ENCODE data around the gene TMEM131. TPM values are rescaled to one million over a fixed set of nuclear protein-coding genes. Genes with fewer than 3 reads are reported as not detected.
"Not testable (repeated sequence)": the region's sequence is repeated elsewhere in the genome, so short reads cannot be mapped to it uniquely, and the experiment has no call there.

TMEM131 gene
- total RNA-seq, 1 donor from 2014 or later, result 31.4 TPM

- H3K27ac Mint-ChIP-seq (ENCODE audit: unreplicated experiment), result no peak overlapping the region
- H3K4me1 Mint-ChIP-seq (ENCODE audit: low read depth), result peaks cover 5% of the 10 kb centered on the region
- DNase-seq (ENCODE audit: low spot score), result peak; percentile 75
- no peaks in the 10 kb centered on the region for H3K36me3 Mint-ChIP-seq (ENCODE audit: low read depth)
- H3K27me3 Mint-ChIP-seq (ENCODE audit: low read depth), result peaks cover 12% of the 10 kb centered on the region
- TF ChIP-seq CTCF (IDR thresholded peaks at IDR 0.05), result no peak
- no peaks in the 10 kb centered on the region for H3K9me3 Mint-ChIP-seq (ENCODE audit: low read depth)
- no peak overlapping the region for H3K4me3 Mint-ChIP-seq (ENCODE audit: unreplicated experiment)
Measured at GRCh38 chr2:97712693-97713295, 283.0 kb downstream of the TMEM131 start.

- H3K4me3 Mint-ChIP-seq (ENCODE audit: unreplicated experiment); H3K27me3 Mint-ChIP-seq (ENCODE audit: low read depth); H3K36me3 Mint-ChIP-seq (ENCODE audit: low read depth); H3K4me1 Mint-ChIP-seq (ENCODE audit: low read depth); DNase-seq (ENCODE audit: low spot score); H3K9me3 Mint-ChIP-seq (ENCODE audit: low read depth); H3K27ac Mint-ChIP-seq (ENCODE audit: unreplicated experiment): not testable (repeated sequence)
Measured at GRCh38 chr2:97712175-97712574, 283.6 kb downstream of the TMEM131 start.

- Mint-ChIP-seq H3K27me3 (ENCODE audit: low read depth) (peaks cover 5% of the 10 kb centered on the region), H3K27ac (ENCODE audit: unreplicated experiment) (no peak overlapping the region), H3K4me3 (ENCODE audit: unreplicated experiment) (no peak overlapping the region), H3K4me1 (ENCODE audit: low read depth) (peaks cover 5% of the 10 kb centered on the region), H3K36me3 (ENCODE audit: low read depth) (no peaks in the 10 kb centered on the region), H3K9me3 (ENCODE audit: low read depth) (no peaks in the 10 kb centered on the region)
- DNase-seq (ENCODE audit: low spot score), result no peak
- TF ChIP-seq CTCF (IDR thresholded peaks at IDR 0.05), result no peak
Measured at GRCh38 chr2:97711394-97711711, 284.4 kb downstream of the TMEM131 start.

- Mint-ChIP-seq H3K27me3 (ENCODE audit: low read depth) (peaks cover 3% of the 10 kb centered on the region), H3K4me1 (ENCODE audit: low read depth) (peaks cover 5% of the 10 kb centered on the region), H3K9me3 (ENCODE audit: low read depth) (no peaks in the 10 kb centered on the region), H3K36me3 (ENCODE audit: low read depth) (no peaks in the 10 kb centered on the region), H3K27ac (ENCODE audit: unreplicated experiment) (no peak overlapping the region), H3K4me3 (ENCODE audit: unreplicated experiment) (no peak overlapping the region)
- peak; percentile 47 for DNase-seq (ENCODE audit: low spot score)
- TF ChIP-seq CTCF (IDR thresholded peaks at IDR 0.05), result no peak
Measured at GRCh38 chr2:97708608-97709007, 287.1 kb downstream of the TMEM131 start.

- Mint-ChIP-seq H3K27me3 (ENCODE audit: low read depth) (peaks cover 3% of the 10 kb centered on the region), H3K27ac (ENCODE audit: unreplicated experiment) (no peak overlapping the region), H3K36me3 (ENCODE audit: low read depth) (no peaks in the 10 kb centered on the region), H3K9me3 (ENCODE audit: low read depth) (no peaks in the 10 kb centered on the region), H3K4me1 (ENCODE audit: low read depth) (peaks cover 5% of the 10 kb centered on the region), H3K4me3 (ENCODE audit: unreplicated experiment) (no peak overlapping the region)
- peak; percentile 35 for DNase-seq (ENCODE audit: low spot score)
- no peak for TF ChIP-seq CTCF (IDR thresholded peaks at IDR 0.05)
Measured at GRCh38 chr2:97708048-97708380, 287.7 kb downstream of the TMEM131 start.

- H3K27me3 Mint-ChIP-seq (ENCODE audit: low read depth), result peaks cover 3% of the 10 kb centered on the region
- no peak overlapping the region for H3K4me3 Mint-ChIP-seq (ENCODE audit: unreplicated experiment)
- no peaks in the 10 kb centered on the region for H3K9me3 Mint-ChIP-seq (ENCODE audit: low read depth)
- peak; percentile 71 for DNase-seq (ENCODE audit: low spot score)
- H3K4me1 Mint-ChIP-seq (ENCODE audit: low read depth), result peaks cover 5% of the 10 kb centered on the region
- H3K27ac Mint-ChIP-seq (ENCODE audit: unreplicated experiment), result no peak overlapping the region
- TF ChIP-seq CTCF (IDR thresholded peaks at IDR 0.05), result no peak
- H3K36me3 Mint-ChIP-seq (ENCODE audit: low read depth), result no peaks in the 10 kb centered on the region
Measured at GRCh38 chr2:97707362-97708047, 288.2 kb downstream of the TMEM131 start.

All from chondrocyte (in vitro differentiated cells).